ENCODE measurements around the gene SMIM1.

- TF ChIP-seq EZH2 (IDR thresholded peaks at IDR 0.05; ENCODE audit: low read length, missing control alignments) (no peak), CTCF (conservative IDR thresholded peaks at IDR 0.05 in 1 of 2, IDR thresholded peaks at IDR 0.05 in 1 of 2; ENCODE audit: low read depth in 1 of 2, low read length in 2 of 2) (no peak)
These were observed 29.9 kb upstream of the SMIM1 start for GRCh38 chr1:3742439-3743298.

Measured in fibroblast of lung (primary cell).